OCI-LY3 (cell line): ENCODE measurements around the gene CPEB3.

Experiments used
- CTCF ChIP-seq: fragments of 200-600, 300-600 bp; sonication (generic); IDR thresholded peaks from 2 replicates; pipeline ENCODE4 v1.5.1; 2014; ENCODE audit warnings: antibody characterized with exemption, low read length, low read depth
- EZH2phosphoT487 ChIP-seq: fragments of 200-600 bp; shearing (Covaris generic); IDR thresholded peaks from 2 replicates; pipeline ENCODE4 v1.6.1; 2018; ENCODE audit warnings: antibody characterized with exemption, mixed run types, low read depth

DNA sequence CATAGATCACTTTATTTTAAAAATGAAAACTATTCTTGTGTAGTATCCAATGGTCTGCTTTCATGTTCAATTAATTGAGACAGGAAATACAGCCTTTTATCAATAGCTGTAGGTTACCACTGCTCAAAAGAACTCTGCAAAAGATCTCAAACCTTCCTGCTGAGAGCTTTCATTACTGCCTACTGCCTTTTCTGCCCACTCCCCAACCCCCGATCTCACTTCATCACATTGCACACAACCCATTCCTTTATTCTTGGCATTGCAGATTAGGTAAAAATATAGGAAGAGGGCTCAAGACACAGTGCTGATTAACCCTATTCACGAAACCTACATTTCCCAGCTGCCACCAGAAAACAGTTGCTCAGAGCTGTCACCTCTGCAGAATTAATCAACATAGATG lies 195.9 kb downstream of the CPEB3 start:
- TF ChIP-seq CTCF (no peak), EZH2phosphoT487 (no peak)
